Neutrophil (primary cell): Measurements from ENCODE around the gene MIB2.
A peak's percentile ranks its signal among the peaks of the same experiment; 100 is the strongest.

Experiments used
- H3K27ac ChIP-seq: fragments of 200-600 bp; sonication (generic); 2 replicates; pipeline ENCODE4 v1.5.1; 2016; ENCODE audit warnings: mild to moderate bottlenecking, moderate library complexity
- H3K27me3 ChIP-seq: fragments of 200-600 bp; sonication (generic); 2 replicates; pipeline ENCODE4 v1.6.0; 2016; ENCODE audit warnings: mild to moderate bottlenecking
- H3K36me3 ChIP-seq: fragments of 200-600 bp; sonication (generic); 2 replicates; pipeline ENCODE4 v1.5.1; 2017
- H3K4me1 ChIP-seq, 2 experiments: fragments of 200-600 bp in 1 of 2; sonication (generic) in 1 of 2; 1 replicate in 1 of 2; 2 replicates in 1 of 2; pipeline versions ENCODE4 v1.5.1 to v1.6.1; 2013 to 2016; ENCODE audit warnings: low read depth in 1 of 2, low read length in 1 of 2, mild to moderate bottlenecking in 1 of 2, moderate library complexity in 1 of 2; ENCODE audit not compliant: control insufficient read depth in 1 of 2, insufficient read depth in 1 of 2
- H3K4me3 ChIP-seq, 2 experiments: fragments of 200-600 bp in 1 of 2; sonication (generic) in 1 of 2; 1 replicate in 1 of 2; 2 replicates in 1 of 2; pipeline ENCODE4 v1.5.1; 2013 to 2016; ENCODE audit warnings: low read depth in 1 of 2, low read length in 1 of 2, mild to moderate bottlenecking in 1 of 2, moderate library complexity in 1 of 2
- H3K9me3 ChIP-seq: fragments of 200-600 bp; sonication (generic); 2 replicates; pipeline ENCODE4 v1.5.1; 2016
- CTCF ChIP-seq: fragments of 200-600 bp; sonication (generic); IDR thresholded peaks from 2 replicates; pipeline ENCODE4 v1.5.1; 2016; ENCODE audit warnings: antibody characterized with exemption

The MIB2 gene

DNA sequence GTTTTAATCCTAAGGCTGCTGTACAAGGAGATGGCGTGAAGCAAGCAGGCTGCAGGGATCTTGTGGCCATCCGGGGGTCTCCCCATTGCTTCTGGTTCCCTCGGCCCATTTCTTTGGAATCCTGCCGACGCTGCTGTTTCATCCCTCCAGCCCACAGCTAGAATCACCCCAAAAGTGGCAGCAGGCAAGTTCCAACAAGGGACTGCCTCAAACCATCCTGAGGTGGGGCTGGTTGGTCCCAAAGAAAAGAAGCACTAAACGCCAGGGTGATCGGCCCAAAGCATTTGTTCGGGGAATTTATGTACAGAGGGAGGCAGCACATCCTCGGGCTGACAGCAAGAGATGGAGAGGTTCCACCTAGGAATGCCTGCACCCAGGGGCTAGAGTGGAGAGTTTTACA is 4.5 kb upstream of the MIB2 start:
- Histone ChIP-seq H3K36me3 (no peaks in the 10 kb centered on the region), H3K27ac (peak overlapping the region; percentile 68), H3K27me3 (no peaks in the 10 kb centered on the region), H3K4me3 (no peak overlapping the region), H3K4me1 (peaks cover 42 to 43% of the 10 kb centered on the region in 2 experiments), H3K9me3 (no peaks in the 10 kb centered on the region)
- no peak for TF ChIP-seq CTCF

- no peaks in the 10 kb centered on the region for H3K36me3 ChIP-seq
- no peak overlapping the region for H3K27ac ChIP-seq
- peaks cover 43 to 45% of the 10 kb centered on the region in 2 experiments for H3K4me1 ChIP-seq
- H3K9me3 ChIP-seq, result no peaks in the 10 kb centered on the region
- H3K4me3 ChIP-seq, result no peak overlapping the region
- no peak for TF ChIP-seq CTCF
- no peaks in the 10 kb centered on the region for H3K27me3 ChIP-seq
Measured at GRCh38 chr1:1612104-1612400, 3.2 kb upstream of the MIB2 start.

GRCh38 chr1:1613509-1614082 is 1.7 kb upstream of the MIB2 start:
- Histone ChIP-seq H3K27me3 (no peaks in the 10 kb centered on the region), H3K4me1 (peaks cover 36 to 40% of the 10 kb centered on the region in 2 experiments), H3K36me3 (no peaks in the 10 kb centered on the region), H3K4me3 (peak overlapping the region; percentile 82 to 99), H3K27ac (peak overlapping the region; percentile 99), H3K9me3 (no peaks in the 10 kb centered on the region)
- no peak for TF ChIP-seq CTCF

DNA sequence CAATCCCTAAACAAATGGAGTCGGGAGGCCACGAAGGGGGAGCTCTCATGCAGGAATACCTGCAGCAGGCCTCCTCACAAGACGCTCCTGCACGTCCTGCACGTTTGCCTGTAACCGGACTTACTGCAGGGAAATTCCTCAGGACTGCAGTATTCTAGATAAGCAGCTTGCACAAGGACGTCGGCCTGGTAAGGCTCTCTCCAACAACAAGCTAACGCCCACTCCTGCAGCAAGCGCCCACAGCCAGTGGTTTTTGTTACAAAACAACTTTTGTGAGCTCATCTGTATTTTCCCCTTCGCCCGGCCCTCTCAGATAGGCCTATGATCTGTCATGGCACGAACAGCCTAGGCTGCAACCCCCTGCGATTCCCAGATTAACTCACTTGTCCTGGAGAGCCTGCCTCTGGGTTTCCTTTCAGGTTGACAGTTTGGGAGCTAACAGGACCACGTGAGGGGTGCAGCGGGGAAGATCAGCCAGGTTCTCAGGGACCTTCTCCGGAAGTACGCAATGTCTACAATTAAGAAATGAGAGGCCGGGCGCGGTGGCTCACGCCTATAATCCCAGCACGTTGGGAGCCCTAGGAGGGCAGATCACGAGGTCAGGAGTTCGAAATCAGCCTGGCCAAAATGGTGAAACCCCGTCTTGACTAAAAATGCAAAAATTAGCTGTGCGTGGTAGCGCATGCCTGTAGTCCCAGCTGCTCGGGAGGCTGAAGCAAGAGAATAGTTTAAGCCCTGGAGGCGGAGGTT is 921 bp upstream of the MIB2 start:
- Histone ChIP-seq H3K4me3 (peak overlapping the region; percentile 82 to 99), H3K4me1 (peaks cover 36 to 40% of the 10 kb centered on the region in 2 experiments), H3K36me3 (no peaks in the 10 kb centered on the region), H3K27me3 (no peaks in the 10 kb centered on the region), H3K27ac (peak overlapping the region; percentile 99), H3K9me3 (no peaks in the 10 kb centered on the region)
- TF ChIP-seq CTCF, result no peak

DNA sequence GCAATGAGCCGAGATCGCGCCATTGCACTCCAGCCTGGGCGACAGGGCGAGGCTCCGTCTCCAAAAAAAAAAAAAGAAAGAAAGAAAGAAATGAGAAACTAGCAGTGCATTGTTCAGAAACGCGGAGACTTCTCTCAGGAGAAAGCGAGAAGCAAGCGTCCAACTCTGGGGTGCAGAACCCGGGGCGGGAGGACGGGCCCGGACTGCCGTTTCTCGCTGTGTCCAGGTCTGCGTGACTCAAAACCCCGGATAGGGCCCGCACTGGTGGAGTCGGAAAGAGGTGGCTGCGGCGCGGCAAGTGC is 395 bp upstream of the MIB2 start:
- Histone ChIP-seq H3K36me3 (no peaks in the 10 kb centered on the region), H3K4me1 (peaks cover 35 to 37% of the 10 kb centered on the region in 2 experiments), H3K9me3 (no peaks in the 10 kb centered on the region), H3K27me3 (no peaks in the 10 kb centered on the region), H3K4me3 (peak overlapping the region; percentile 82 to 99), H3K27ac (peak overlapping the region; percentile 99)
- TF ChIP-seq CTCF, result no peak
